Chondrocyte (in vitro differentiated cells): ENCODE data around the gene TP53INP2. TPM values are rescaled to one million over a fixed set of nuclear protein-coding genes. Genes with fewer than 3 reads are reported as not detected.

Experiments
- DNase-seq: peaks from one replicate; pipeline ENCODE4 v3.0.0; 2021; ENCODE audit warnings: mixed read lengths, low spot score
- H3K27ac Mint-ChIP-seq: one replicate; pipeline ENCODE4 v1.8.0; 2021; ENCODE audit warnings: mild to moderate bottlenecking, moderate library complexity, mixed read lengths; ENCODE audit not compliant: unreplicated experiment
- H3K27me3 Mint-ChIP-seq: 2 replicates; pipeline ENCODE4 v1.8.0; 2021; ENCODE audit warnings: low read depth, mixed read lengths
- H3K36me3 Mint-ChIP-seq: 2 replicates; pipeline ENCODE4 v1.8.0; 2021; ENCODE audit warnings: low read depth, mixed read lengths
- H3K4me1 Mint-ChIP-seq: 2 replicates; pipeline ENCODE4 v1.8.0; 2021; ENCODE audit warnings: low read depth, mild to moderate bottlenecking, mixed read lengths
- H3K4me3 Mint-ChIP-seq: one replicate; pipeline ENCODE4 v1.8.0; 2021; ENCODE audit warnings: mild to moderate bottlenecking, moderate library complexity, mixed read lengths; ENCODE audit not compliant: unreplicated experiment
- H3K9me3 Mint-ChIP-seq: 2 replicates; pipeline ENCODE4 v1.8.0; 2021; ENCODE audit warnings: low read depth, mixed read lengths
- CTCF ChIP-seq: fragments of 200-600 bp; sonication (generic); IDR thresholded peaks from 2 replicates; pipeline ENCODE4 v1.5.0; 2021; ENCODE audit warnings: antibody characterized with exemption, mild to moderate bottlenecking, moderate library complexity
- total RNA-seq: library from RNA; stranded (reverse); gene quantifications from 3 replicates; pipeline ENCODE4 v1.2.1, GENCODE V29; 2021

Gene TP53INP2
- total RNA-seq, 1 donor from 2014 or later = 59.8 TPM

- no peaks in the 10 kb centered on the region for H3K27me3 Mint-ChIP-seq
- peaks cover 14% of the 10 kb centered on the region for H3K4me1 Mint-ChIP-seq
- H3K9me3 Mint-ChIP-seq = peaks cover 5% of the 10 kb centered on the region
- no peak overlapping the region for H3K4me3 Mint-ChIP-seq
- H3K36me3 Mint-ChIP-seq = peaks cover 2% of the 10 kb centered on the region
- no peak for TF ChIP-seq CTCF
- no peak overlapping the region for H3K27ac Mint-ChIP-seq
- no peak for DNase-seq
Observed at GRCh38 chr20:34673412-34673811, 30.7 kb upstream of the TP53INP2 start.

DNA sequence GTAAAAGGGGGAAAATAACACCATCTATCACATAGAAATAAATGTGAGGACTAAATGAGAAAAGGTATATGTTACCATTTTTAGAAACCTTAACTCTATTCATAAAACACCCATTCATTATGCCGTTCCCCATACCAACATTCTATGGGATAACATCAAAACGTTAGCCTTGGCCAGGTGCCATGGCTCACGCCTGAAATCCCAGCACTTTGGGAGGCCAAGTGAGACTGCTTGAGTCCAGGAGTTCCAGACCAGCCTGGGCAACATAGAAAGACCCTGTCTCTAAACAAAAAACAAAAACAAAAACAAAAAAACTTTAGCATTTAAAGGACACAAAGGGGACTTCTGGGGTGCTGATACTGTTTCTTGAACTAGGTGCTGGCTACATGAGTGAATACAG lies 28.6 kb upstream of the TP53INP2 start:
- Mint-ChIP-seq H3K27ac (no peak overlapping the region), H3K27me3 (no peaks in the 10 kb centered on the region), H3K4me1 (peaks cover 14% of the 10 kb centered on the region), H3K4me3 (no peak overlapping the region), H3K36me3 (no peaks in the 10 kb centered on the region), H3K9me3 (no peaks in the 10 kb centered on the region)
- TF ChIP-seq CTCF = no peak
- no peak for DNase-seq

DNA sequence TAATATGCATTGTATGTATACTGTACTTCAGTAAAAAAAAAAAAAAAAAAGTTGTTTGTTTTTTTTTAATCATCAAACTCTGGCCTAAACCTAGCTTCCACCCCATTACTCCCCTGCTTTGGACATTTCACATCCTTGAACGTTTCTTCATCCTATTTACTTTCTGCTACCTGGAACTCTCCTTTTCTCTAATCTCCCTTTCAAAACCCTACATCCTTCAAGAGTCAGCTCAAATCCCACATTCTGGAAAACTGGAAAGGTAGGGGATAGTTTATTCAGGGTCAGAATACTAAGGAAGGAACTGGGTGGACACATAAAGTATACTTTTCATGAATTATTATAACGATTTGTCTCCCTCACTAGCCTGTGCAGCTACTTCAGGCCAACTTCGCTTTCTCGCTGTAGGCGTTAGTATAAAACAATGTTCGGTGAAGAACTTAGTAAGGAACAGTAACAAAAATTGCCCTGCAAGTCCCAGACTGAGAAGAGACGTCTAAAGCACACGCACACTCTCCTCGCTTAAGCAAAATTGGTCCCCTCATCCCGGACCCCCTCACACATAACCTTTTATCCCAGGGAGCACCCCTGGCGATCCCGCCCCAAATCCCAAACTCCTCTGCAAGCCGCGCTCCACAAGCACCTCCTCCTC lies 28.0 kb upstream of the TP53INP2 start:
- no peak for DNase-seq
- Mint-ChIP-seq H3K27ac (peak overlapping the region; percentile 97), H3K9me3 (no peaks in the 10 kb centered on the region), H3K36me3 (no peaks in the 10 kb centered on the region), H3K27me3 (no peaks in the 10 kb centered on the region), H3K4me3 (peak overlapping the region; percentile 98), H3K4me1 (peaks cover 14% of the 10 kb centered on the region)
- no peak for TF ChIP-seq CTCF

DNA sequence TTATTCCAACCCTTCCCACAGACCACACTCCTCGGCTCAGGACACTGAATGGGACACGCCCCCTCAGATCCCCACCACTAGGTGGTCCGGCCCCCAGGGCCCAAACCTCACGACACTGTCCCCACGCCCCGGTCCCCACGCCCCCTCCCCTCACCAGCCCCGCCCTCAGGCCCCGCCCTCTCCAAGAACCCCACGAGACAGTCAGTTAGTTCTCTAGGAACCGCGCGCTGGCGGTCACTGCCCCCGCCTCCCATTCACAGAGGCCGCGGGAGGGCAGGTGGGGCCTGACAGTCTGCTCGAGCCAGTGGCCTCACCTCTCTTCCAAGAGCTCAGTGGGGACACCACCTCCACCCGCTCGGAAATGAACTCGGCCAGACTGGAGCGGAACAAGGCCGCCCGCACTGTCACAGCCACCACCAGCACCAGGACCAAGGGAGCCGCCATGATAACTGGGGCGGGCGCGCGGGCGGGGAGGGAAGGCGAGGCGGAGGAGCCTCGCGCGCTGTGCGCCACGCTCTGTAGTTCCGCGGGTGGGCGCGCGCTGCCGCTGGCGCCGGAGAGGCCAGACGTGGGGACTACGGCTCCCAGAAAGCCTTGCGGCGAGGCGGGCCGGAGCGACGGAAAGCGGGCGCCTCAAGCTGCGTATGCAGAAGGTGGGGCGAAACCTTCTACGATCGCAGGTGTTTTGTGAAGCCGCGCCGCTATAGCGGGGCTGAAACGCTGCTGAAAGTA lies 27.3 kb upstream of the TP53INP2 start, which contains the start of gene PIGU:
PIGU (minus strand) TSS at position 451 of the 732 bp plus-strand sequence; CDS start at position 444, 7 bp downstream.
- peak within 1 kb of the TSS; percentile 98 for H3K4me3 Mint-ChIP-seq
- no peaks in the 10 kb centered on the region for H3K9me3 Mint-ChIP-seq
- H3K36me3 Mint-ChIP-seq = no peaks in the 10 kb centered on the region
- H3K27ac Mint-ChIP-seq = peak within 1 kb of the TSS; percentile 97
- peak; percentile 98 for DNase-seq
- H3K27me3 Mint-ChIP-seq = no peaks in the 10 kb centered on the region
- TF ChIP-seq CTCF = peak; percentile 44
- H3K4me1 Mint-ChIP-seq = peaks cover 14% of the 10 kb centered on the region

- Mint-ChIP-seq H3K9me3 (no peaks in the 10 kb centered on the region), H3K4me3 (no peak overlapping the region), H3K36me3 (no peaks in the 10 kb centered on the region), H3K4me1 (peaks cover 9% of the 10 kb centered on the region), H3K27ac (no peak overlapping the region), H3K27me3 (no peaks in the 10 kb centered on the region)
- no peak for DNase-seq
- no peak for TF ChIP-seq CTCF
Observed at GRCh38 chr20:34680586-34681175, 23.5 kb upstream of the TP53INP2 start.
